GM12874 (cell line): ENCODE data around the gene ETNK1.

Source experiments
- CTCF ChIP-seq: IDR thresholded peaks from 2 replicates; pipeline ENCODE4 v1.5.1; 2011; ENCODE audit warnings: low read depth, mild to moderate bottlenecking, control low read depth, low read length, moderate library complexity; ENCODE audit not compliant: insufficient read depth

The ETNK1 gene

GRCh38 chr12:22635812-22636211, 10.8 kb downstream of the ETNK1 start:
- TF ChIP-seq CTCF: no peak

- TF ChIP-seq CTCF: no peak
These were observed 15.9 kb downstream of the ETNK1 start for GRCh38 chr12:22640851-22641250.

GRCh38 chr12:22641353-22642053, 16.5 kb downstream of the ETNK1 start:
- no peak for TF ChIP-seq CTCF

GRCh38 chr12:22648668-22649067, 23.7 kb downstream of the ETNK1 start:
- TF ChIP-seq CTCF: no peak

- TF ChIP-seq CTCF: no peak
These were observed 28.1 kb downstream of the ETNK1 start for GRCh38 chr12:22653075-22653474.

GRCh38 chr12:22653791-22654190, 28.8 kb downstream of the ETNK1 start:
- no peak for TF ChIP-seq CTCF

- no peak for TF ChIP-seq CTCF
These were observed 31.4 kb downstream of the ETNK1 start for GRCh38 chr12:22656376-22656775.
